ENCODE data around the gene PTPN1. TPM values are rescaled to one million over a fixed set of nuclear protein-coding genes. Genes with fewer than 3 reads are reported as not detected.

PTPN1 gene
- total RNA-seq: 19.3 and 21.5 TPM in 2 replicates

GRCh38 chr20:50509923-50510705, at the start of gene PTPN1:
TSS of gene PTPN1 (plus strand) at chr20:50510383. CDS start at chr20:50510528, 145 bp downstream.

Other genes starting within 250 kb of the PTPN1 start
- gene RIPOR3, start 181.2 kb downstream of the PTPN1 start, total RNA-seq: 10.6 and 27.3 TPM in 2 replicates
- 0.44 and 0.66 TPM in 2 replicates for gene PARD6B, start 221.2 kb downstream of the PTPN1 start, total RNA-seq